GM12874 (cell line): ENCODE data around the gene LYSMD4.

ENCODE experiments used
- TF ChIP-seq, protein P1 (sequence below): IDR thresholded peaks from 2 replicates; pipeline ENCODE4 v1.5.1; 2011; ENCODE audit warnings: low read depth, mild to moderate bottlenecking, control low read depth, low read length, moderate library complexity; ENCODE audit not compliant: insufficient read depth

The LYSMD4 gene

DNA sequence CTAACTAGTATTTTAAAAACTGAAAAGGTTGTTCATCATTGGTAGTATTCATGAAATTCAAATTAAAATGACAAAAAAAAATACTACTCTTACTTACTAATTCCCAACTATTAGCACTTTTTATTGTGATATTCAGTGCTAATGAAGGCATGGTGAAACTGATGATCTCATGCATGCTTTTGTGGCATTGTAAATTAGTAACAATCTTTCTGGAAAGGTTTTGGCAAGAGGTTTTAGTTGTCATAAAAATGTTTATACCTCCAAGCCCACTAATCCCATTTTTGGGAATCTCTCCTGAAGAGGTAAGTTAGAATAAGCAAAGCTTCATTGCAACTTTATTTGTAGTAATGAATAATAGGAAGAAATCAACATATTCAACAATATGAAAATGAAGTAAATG lies 53.0 kb downstream of the LYSMD4 start:
- TF ChIP-seq, protein P1, sequence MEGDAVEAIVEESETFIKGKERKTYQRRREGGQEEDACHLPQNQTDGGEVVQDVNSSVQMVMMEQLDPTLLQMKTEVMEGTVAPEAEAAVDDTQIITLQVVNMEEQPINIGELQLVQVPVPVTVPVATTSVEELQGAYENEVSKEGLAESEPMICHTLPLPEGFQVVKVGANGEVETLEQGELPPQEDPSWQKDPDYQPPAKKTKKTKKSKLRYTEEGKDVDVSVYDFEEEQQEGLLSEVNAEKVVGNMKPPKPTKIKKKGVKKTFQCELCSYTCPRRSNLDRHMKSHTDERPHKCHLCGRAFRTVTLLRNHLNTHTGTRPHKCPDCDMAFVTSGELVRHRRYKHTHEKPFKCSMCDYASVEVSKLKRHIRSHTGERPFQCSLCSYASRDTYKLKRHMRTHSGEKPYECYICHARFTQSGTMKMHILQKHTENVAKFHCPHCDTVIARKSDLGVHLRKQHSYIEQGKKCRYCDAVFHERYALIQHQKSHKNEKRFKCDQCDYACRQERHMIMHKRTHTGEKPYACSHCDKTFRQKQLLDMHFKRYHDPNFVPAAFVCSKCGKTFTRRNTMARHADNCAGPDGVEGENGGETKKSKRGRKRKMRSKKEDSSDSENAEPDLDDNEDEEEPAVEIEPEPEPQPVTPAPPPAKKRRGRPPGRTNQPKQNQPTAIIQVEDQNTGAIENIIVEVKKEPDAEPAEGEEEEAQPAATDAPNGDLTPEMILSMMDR, result no peak

DNA sequence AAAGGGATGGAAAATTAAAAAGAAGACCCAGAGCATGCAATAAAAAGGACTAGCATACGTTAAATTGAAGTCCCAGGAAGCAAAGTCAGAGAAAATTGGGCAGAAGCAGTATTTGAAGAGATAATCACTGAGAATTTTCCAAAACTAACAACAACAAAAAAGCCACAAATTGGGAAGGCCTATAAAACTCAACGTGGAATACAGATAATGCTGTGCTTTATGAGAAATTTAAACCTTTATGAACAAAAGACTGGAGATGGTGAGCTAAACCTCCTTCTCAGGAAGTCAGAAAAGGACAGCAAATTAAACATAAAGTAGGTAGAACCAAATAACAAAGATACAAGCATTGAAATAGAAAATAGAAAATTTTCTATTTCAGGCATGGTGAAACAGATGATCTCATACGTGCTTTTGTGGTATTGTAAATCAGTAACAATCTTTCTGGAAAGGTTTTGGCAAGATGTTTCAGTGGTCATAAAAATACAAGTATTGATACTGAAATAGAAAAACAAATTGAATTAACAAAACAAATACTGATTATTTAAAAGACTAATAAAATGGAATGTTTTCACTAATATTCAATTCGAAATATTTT lies 55.6 kb downstream of the LYSMD4 start:
- TF ChIP-seq, protein P1, result no peak
